ENCODE data around the gene C5orf34. TPM values are rescaled to one million over a fixed set of nuclear protein-coding genes. Genes with fewer than 3 reads are reported as not detected.

The C5orf34 gene
- polyA plus RNA-seq, 3 donors from 2014 or later = 1.3 to 3.3 (median 1.5) TPM

DNA sequence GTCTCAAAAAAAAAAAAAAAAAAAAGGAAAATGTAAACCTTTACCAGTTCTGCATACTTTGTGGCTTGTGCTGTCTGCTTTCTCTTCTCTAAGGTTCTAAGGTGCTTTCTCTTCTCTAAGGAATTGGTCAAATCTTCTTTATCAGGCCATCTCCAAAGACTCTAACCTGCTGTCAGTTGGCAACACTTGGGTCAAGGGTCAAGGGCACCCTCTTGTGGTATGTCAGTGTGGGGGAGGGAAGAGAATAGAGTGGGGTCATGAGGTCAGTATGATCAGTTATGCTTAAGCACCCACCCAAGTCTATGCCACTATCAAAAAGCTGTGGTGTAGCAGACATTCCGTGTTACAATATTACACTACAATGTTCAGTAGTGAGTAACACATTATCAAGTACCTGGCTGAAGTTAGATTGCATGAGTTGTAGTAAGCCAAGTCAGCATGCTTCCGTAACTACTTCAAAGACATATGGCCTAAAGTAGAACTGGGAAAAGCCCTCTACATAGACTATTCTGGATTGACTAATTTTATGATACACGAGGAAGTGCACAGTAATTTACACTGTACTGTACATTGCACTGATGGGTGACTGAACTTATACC lies 77.8 kb downstream of the C5orf34 start:
- peaks cover 0 to 4% (median 2%) of the 10 kb centered on the region in 3 donors for H3K27me3 Mint-ChIP-seq (ENCODE audit: low read depth in 3 of 3)
- H3K4me1 Mint-ChIP-seq = no peaks in the 10 kb centered on the region
- peaks cover 15 to 48% (median 42%) of the 10 kb centered on the region in 6 donors for H3K9me3 Mint-ChIP-seq
- H3K27ac Mint-ChIP-seq = no peak overlapping the region
- H3K4me3 Mint-ChIP-seq = no peak overlapping the region
- no peak for DNase-seq
- peaks cover 0 to 15% (median 0%) of the 10 kb centered on the region in 3 donors for H3K36me3 Mint-ChIP-seq

Other genes starting within 250 kb of the C5orf34 start
- gene HMGCS1, start 201.7 kb downstream of the C5orf34 start, polyA plus RNA-seq = 10 to 100 TPM; 10.9 to 16.4 (median 11.9) TPM
- gene CCL28, start 102.8 kb downstream of the C5orf34 start, polyA plus RNA-seq = 10 to 100 TPM in 1 of 3 donors, 1 to 10 TPM in 2; 5.0 to 12.1 (median 8.6) TPM
- 10 to 100 TPM; 17.7 to 20.2 (median 19.6) TPM for gene TMEM267, start 31.3 kb downstream of the C5orf34 start, polyA plus RNA-seq
- gene PAIP1, start 41.9 kb upstream of the C5orf34 start, polyA plus RNA-seq = 10 to 100 TPM; 28.4 to 30.3 (median 29.4) TPM
- 10 to 100 TPM; 49.5 to 78.0 (median 60.6) TPM for gene NNT, start 88.0 kb upstream of the C5orf34 start, polyA plus RNA-seq